ENCODE measurements around the gene WWOX.

Gene WWOX

GRCh38 chr16:79171504-79171903, 1072.0 kb downstream of the WWOX start:
- no peak for DNase-seq (ENCODE audit: low read depth)
- H3K4me3 ChIP-seq (ENCODE audit: low read depth, low read length) = no peak overlapping the region
- TF ChIP-seq, protein P1, sequence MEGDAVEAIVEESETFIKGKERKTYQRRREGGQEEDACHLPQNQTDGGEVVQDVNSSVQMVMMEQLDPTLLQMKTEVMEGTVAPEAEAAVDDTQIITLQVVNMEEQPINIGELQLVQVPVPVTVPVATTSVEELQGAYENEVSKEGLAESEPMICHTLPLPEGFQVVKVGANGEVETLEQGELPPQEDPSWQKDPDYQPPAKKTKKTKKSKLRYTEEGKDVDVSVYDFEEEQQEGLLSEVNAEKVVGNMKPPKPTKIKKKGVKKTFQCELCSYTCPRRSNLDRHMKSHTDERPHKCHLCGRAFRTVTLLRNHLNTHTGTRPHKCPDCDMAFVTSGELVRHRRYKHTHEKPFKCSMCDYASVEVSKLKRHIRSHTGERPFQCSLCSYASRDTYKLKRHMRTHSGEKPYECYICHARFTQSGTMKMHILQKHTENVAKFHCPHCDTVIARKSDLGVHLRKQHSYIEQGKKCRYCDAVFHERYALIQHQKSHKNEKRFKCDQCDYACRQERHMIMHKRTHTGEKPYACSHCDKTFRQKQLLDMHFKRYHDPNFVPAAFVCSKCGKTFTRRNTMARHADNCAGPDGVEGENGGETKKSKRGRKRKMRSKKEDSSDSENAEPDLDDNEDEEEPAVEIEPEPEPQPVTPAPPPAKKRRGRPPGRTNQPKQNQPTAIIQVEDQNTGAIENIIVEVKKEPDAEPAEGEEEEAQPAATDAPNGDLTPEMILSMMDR (IDR thresholded peaks at IDR 0.05; ENCODE audit: insufficient read depth, low read depth, low read length, missing control alignments) = no peak

- H3K4me3 ChIP-seq (ENCODE audit: low read depth, low read length) = no peak overlapping the region
- no peak for DNase-seq (ENCODE audit: low read depth)
- TF ChIP-seq, protein P1 (IDR thresholded peaks at IDR 0.05; ENCODE audit: insufficient read depth, low read depth, low read length, missing control alignments) = no peak
Measured at GRCh38 chr16:79171931-79172705, 1072.7 kb downstream of the WWOX start.

DNA sequence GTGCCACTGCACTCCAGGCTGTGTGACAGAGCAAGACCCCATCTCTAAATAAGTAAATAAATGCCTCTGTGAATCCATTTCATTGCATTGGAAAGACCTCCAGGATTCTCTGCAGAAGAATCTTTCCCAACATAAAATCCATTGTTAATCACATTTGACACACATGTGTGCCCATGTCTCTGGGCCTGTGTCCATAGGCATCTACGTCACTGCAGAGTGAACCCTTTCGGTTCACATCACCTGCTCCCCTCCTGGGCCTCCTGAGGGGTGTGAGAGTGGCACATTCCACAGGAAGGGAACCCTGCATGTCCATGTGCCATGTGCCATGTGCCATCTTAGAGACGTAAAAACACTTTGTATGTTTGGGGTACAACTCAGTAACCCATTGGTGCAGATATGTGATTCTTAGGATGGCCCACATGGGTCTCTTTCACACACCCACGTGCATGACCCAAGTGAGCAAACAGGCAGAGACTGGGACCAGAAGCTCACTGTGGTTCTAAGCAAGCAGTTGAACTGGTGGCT, 1073.6 kb downstream of the WWOX start:
- DNase-seq (ENCODE audit: low read depth) = no peak
- TF ChIP-seq, protein P1 (IDR thresholded peaks at IDR 0.05; ENCODE audit: insufficient read depth, low read depth, low read length, missing control alignments) = no peak
- H3K4me3 ChIP-seq (ENCODE audit: low read depth, low read length) = no peak overlapping the region

DNA sequence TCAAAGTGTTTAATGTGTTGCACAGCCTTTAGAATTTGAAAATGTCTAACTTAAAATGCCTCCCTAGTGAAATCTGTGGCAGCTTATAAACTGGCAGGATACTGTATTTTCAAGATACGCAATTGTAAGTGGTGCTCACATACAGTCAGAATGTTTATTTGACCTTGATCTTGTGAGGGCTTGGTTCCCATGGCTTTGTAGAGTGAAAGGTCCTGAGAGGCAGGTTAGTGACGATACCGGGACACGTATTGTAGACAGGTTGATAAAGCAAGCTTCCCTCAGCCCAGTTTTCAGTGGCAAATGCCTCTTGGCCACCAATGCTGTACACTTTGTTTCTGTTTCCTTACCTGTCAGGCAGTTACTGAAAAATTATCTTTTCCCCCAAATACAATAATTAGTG, 1074.5 kb downstream of the WWOX start:
- H3K4me3 ChIP-seq (ENCODE audit: low read depth, low read length) = no peak overlapping the region
- TF ChIP-seq, protein P1 (IDR thresholded peaks at IDR 0.05; ENCODE audit: insufficient read depth, low read depth, low read length, missing control alignments) = no peak
- DNase-seq (ENCODE audit: low read depth) = no peak

GRCh38 chr16:79175286-79176057, 1076.0 kb downstream of the WWOX start:
- no peak overlapping the region for H3K4me3 ChIP-seq (ENCODE audit: low read depth, low read length)
- no peak for DNase-seq (ENCODE audit: low read depth)
- TF ChIP-seq, protein P1 (IDR thresholded peaks at IDR 0.05; ENCODE audit: insufficient read depth, low read depth, low read length, missing control alignments) = no peak

DNA sequence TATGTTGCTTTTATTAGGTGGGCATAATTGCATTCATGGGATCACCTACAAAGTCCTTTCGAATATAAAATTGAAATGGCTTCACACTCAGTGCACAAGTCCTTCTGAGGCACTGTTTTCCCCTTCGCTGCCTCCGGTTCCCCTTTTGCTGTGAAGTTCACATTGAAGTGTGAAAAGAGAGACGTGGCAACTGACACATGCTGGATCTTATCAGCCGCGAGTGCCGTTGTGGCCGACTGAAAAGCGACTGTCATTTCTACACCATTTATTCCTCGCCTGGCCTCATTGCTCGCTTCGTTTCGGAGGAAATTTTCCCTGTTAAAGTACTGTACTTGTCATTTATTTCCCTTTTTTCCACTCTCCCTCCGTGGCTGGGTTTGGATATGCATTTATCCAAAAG, 1077.6 kb downstream of the WWOX start:
- TF ChIP-seq, protein P1 (IDR thresholded peaks at IDR 0.05; ENCODE audit: insufficient read depth, low read depth, low read length, missing control alignments) = no peak
- no peak overlapping the region for H3K4me3 ChIP-seq (ENCODE audit: low read depth, low read length)
- DNase-seq (ENCODE audit: low read depth) = peak; percentile 2
